ENCODE results near the gene ZNF423.
"Not testable (repeated sequence)": the region's sequence is repeated elsewhere in the genome, so short reads cannot be mapped to it uniquely, and the experiment has no call there.

Gene ZNF423

DNA sequence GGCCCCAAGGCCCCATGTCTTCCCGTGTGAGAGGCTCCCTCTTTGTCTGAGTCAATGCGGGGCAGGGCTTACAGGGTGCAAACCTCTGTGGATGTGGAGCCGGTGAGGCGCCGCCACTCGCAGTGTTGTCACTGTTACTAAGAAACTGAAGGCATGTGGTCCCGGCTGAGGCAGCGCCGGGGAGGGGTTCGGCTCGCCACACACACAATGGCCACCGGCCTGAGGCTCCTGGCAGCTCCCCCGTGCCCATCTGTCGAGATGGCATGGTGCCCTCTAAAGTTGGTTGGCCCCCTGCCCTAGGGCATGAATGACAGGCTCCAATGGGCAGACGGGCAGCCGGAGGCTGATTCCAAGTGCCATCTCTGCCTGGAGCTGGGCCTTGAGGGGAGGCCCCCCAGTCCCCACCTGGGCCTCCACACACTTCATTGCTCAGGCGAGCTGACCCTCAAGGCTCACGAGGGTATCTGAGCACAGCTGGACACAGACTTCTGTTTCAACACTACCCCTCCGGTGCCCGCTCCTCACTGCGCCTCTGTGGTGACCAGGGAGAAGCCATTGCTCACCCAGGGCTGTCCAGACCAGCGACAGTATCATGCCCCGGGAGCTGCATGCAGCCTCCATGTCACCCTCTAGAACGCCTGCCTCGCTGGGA lies 345.1 kb downstream of the ZNF423 start:
- DNase-seq (ENCODE audit: low spot score) = no peak

DNA sequence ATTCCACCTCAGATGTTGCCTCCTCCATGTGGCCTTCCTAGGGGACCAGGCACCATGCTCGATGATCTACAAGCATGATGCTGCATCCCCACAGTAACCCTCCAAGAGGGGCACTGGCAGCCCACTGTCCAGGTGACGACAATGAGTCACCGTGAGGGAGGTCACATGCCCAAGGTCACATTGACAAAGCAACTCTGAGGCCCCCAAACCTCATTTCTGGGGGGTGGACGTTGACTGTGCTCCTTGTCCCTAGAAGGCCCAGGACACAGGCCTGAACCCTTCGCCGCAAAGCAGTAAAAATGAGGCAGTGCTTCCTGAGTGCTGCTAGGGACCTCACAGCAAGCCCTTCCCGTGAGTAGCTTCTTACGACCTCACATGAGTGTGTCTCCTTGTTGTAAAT lies 345.8 kb downstream of the ZNF423 start:
- DNase-seq (ENCODE audit: low spot score) = no peak

DNA sequence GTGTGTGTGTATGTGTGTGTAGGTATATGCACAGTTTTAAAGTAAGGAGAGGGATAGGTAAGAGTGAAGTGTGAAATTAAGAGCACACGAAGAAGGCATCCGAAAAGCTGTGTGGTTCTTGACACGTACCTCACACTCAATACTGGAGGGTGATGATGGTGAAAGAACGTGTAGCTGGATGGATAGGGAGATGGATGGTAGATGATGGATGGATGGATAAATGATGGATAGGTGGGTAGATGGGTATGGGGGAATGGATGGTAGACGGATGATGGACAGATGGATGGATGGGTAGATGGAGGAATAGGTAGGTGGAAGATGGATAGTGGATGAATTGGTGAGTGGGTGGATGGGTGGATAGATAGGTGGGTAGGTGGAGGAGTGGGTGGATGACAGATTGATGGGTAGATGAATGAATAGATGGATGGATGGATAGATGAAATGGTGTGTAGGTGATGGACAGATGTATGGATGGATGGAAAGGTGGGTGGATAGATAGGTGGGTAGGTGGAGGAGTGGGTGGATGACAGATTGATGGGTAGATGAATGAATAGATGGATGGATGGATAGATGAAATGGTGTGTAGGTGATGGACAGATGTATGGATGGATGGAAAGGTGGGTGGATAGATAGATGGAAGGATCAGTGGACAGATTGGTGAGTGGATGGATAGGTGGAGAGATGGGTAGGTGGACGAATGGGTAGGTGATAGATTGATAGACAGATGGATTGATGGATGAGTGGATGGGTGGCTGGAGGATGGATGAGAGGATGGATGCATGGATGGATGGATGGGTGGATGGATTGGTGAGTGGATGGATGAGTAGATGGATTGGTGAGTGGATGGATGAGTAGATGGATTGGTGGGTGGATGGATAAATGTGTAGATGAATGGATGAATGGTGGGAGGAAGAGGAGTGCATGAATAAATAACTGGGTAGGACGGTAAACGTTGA lies 349.6 kb downstream of the ZNF423 start:
- DNase-seq (ENCODE audit: low spot score) = not testable (repeated sequence)

DNA sequence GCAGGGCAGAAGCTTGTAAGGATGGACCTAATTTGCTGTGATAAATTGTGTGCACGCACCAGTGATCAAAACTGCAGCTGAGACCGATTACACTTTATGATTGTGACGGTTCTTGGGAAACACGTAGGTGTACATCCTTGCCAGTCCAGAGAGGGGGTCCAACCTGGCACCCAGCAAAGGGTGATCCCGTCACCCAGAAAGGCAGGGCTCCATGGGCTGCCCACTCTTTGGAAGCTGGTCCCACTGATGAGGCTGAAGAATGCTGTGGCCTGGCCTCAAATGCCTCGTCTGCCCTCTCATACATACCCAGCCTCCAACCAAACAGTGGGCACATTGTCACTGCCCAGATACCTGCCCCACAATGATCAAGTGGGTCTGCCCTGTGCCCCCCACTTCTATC lies 350.4 kb downstream of the ZNF423 start:
- DNase-seq (ENCODE audit: low spot score) = no peak

DNA sequence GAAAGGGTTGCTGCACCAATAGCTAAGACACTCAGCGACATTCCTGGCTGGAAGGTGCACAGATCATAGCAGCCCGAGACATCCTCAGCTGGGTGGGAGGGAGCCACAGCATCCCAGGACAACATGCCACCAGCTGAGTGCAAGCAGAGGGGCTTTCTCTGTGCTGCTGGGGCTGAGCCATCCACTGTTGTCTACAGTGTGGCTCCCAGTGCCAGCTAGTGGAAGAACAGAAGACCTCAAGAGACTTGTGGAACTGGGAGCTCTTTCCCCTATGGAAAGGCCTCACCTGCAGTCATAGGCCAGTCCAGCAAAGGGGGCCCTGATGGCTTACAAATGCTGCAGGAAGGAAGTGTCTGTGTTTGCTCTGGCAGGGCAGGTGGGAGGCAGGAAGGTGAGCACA lies 351.3 kb downstream of the ZNF423 start:
- DNase-seq (ENCODE audit: low spot score) = no peak

DNA sequence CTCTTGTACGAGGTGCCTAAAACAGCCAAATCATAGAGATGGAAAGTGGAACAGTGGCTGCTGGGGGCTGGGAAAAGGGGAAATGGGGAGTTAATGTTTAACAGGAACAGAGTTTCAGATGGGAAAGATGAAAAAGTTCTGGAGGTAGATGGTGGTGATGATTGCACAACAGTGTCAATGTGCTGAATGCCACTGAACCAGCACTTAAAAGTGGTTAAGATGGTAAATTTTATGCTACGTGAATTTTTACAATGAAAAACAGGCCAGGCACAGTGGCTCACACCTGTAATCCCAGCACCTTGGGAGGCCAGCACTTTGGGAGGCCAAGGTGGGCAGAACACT lies 351.9 kb downstream of the ZNF423 start:
- DNase-seq (ENCODE audit: low spot score) = no peak

DNA sequence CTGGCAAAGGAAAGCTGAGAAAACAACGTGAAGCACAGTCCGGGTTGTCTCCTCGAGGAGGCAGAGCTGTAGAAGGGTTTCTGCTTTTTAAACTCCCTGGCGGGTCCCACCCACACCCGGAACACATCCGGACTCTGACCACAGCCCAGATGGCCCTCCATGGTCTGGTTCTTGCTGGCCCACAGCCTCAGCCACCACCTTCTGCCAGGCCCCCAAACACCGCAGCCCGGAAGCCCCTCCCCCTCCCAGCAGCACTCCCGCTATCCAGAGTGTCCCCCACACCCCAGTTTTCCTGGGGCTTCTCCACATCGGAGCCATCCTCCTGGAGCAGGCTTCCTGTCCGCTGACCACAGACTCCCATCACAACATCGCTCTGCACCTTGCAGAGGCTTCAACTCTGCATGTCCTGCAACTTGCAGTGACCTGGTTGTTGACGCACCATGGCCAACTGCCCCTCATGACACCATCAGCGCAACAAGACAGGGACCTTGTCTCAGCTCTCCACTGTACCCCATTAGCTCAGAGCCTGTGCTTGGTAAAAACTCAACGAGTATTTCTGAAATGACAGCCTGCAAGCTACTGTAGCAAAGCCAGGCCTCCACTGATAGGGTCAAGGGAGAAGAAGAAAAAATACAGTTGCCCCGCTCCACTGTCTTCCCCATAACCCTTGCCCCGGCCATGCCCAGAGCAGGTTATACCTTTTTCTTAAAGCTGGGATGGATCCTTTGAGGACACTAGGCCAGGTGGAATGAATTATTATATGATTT lies 352.5 kb downstream of the ZNF423 start:
- DNase-seq (ENCODE audit: low spot score) = no peak

DNA sequence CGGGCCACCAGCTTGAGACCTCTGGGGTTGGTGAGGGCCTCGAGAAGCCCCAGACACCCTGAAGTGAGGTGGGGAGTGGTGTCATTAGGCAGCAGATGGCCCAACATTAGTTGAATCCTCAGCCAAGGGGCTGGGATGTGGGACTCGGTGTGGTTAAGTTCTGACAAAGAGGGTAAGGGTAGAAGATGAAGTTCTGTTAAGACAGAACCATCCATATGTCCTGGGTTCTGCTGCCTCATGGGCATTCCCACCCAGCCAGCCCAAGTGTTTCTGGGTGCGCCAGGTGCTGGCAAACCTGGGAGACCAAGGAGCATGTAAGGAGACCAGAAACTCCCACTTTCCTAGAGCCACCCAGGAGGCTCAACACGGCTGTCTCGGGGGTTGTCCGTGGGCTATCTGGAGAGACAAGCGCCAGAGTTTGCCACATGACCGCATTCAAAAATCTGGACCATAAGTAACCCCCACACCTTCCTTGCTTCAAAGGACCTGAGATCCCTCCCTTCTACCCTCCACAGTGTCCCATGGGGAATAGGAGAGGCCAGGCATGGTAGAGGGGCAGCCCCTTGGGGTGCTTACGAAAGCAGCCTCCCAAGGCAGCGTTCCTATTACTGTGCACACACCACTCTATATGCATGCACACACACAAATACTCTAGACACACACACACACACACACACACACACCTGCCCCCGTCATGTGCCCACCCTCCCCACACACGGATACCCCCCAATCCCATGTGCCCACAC lies 353.6 kb downstream of the ZNF423 start:
- no peak for DNase-seq (ENCODE audit: low spot score)

DNA sequence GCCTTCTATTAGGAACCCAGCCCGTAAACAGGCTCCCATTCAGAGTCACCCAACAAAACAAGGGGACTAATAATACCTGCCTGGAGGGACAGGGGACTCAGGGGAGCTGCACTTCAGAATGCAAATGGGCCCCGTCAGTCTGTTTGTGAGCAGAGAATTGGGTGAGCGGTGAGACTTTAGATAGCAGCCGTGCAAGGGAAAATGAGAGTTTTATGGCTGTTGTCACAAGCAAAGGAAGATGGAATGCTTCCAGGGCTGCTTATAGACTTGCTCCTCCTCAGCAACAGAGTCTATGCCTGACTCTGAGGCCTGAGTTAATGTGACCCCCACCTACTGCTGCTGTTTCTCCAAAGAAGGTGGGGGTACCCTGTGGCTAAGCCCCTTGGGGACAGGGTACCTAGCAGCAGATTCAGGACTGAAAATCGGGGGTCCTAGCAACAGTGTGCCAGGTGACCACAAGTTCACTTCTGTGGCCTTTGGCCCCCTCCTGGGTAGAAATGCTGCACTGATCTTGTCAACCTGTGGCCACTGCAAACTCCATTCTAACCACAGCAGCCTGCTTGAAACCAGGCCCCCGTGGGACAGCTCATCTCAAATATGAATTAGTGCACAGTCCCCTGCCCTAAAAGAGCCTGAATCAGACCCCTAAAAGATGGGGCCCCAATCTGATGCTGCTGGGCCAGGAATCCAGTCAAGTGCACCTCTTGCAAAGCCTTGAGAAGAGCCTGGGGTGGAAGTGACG lies 355.9 kb downstream of the ZNF423 start:
- no peak for DNase-seq (ENCODE audit: low spot score)

DNA sequence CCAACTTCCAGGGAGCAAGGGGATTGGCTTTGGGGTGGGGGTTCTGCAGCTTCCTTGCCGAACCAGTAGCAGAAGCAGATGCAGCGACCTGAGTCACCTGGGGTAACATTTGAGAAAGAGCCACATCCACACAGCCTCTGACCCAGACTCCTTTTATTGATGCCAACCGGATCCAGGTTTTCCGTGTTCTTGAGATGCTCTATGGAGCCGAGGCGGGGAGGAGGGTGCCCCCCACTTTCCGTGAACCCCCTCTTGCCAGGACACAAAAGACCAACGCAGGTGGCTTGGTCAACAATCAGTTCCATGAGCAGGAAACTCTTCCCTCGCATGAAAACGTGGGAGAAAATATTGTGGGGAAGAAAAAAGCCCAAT lies 356.5 kb downstream of the ZNF423 start:
- no peak for DNase-seq (ENCODE audit: low spot score)

DNA sequence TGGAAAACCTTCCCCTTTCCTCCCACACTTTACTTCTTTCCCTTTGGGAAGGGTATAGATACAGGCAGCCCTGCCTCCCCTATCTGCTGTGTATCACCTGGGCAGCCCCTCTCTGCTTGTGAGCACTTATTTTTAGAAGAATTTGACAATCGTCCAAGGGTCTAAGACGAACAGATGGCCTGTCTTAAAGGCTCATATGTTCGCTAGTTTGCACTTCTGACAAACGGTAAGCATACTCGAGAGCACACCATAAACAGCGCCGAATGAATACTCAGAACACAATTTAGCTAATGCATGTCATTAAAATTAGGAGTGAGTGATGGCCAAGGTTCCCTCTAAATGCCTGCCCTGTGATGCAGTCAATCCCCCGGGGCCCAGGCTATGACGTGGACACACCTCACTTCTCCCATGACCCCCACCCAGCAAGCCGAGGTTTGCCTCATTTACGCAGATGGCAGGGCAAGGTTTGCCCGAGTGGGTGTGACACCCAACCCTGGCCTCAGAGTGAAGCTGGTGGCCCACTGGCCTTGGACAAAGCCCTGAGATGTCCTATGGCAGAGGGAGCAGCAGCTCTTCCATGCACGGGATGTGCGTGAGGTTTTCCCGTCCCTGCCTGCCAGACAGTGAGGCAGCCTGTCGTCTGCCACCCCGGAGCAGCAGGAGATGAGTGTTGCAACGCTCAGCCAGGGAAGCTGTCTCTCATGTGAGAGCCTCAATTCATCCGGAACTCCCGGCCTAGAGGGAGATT lies 357.1 kb downstream of the ZNF423 start:
- DNase-seq (ENCODE audit: low spot score) = no peak

DNA sequence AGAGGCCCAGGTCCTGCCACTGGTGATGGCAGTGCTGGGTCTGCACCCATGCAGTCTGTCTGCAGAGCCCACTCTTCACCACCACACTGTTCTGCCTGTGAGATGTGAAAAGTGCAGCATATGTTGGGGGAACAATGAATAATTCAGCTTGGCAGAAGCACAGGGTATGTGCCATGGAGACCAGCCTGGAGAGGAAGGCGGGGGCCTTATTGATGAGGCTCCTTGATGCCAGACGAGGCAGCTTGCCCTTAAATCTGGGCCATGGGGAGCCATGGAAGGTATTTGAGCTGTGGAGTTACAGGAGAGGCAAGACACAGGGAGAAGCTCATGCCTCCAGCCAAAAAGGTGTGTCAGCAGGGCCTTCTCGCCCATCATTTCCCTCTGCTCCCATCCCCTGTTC lies 357.6 kb downstream of the ZNF423 start:
- DNase-seq (ENCODE audit: low spot score) = no peak

DNA sequence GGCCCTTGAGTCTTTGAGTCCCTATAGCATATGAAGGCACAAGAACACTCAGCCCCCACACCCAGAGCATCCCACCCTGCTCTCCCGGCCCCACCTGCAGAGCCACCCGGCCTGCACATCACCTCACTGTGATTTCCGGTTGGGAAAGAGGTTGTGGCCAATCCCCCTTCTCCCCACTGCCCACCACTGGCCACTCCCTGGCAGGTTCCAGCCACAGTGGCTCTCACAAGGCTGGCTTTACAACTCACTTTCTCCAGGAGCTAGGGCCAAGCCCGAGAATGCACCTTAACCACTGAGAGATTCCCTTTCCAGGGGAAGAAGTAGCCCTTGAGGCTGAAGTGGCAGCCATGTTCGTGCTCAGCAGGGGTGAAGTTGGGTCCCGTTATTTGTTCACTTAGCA lies 358.4 kb downstream of the ZNF423 start:
- no peak for DNase-seq (ENCODE audit: low spot score)

DNA sequence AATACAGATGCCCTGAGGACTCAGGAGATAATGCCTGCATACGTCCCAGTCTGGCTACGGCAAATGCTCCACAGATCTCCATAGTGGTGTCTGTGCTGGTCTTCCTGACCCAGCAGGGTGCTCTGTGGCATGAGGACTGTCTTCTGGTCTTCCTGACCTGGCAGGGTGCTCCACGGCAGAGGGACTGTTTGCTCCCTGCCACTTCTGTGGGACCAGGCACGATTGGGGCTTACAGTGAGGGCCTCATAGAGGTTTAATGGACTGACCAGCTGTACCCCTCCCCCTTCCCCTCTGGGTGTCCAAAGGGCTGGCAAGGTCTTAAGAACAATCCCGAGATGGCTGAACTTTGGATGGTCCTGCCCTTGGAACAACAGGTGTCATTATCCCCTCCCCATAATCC lies 359.3 kb downstream of the ZNF423 start:
- DNase-seq (ENCODE audit: low spot score) = no peak

DNA sequence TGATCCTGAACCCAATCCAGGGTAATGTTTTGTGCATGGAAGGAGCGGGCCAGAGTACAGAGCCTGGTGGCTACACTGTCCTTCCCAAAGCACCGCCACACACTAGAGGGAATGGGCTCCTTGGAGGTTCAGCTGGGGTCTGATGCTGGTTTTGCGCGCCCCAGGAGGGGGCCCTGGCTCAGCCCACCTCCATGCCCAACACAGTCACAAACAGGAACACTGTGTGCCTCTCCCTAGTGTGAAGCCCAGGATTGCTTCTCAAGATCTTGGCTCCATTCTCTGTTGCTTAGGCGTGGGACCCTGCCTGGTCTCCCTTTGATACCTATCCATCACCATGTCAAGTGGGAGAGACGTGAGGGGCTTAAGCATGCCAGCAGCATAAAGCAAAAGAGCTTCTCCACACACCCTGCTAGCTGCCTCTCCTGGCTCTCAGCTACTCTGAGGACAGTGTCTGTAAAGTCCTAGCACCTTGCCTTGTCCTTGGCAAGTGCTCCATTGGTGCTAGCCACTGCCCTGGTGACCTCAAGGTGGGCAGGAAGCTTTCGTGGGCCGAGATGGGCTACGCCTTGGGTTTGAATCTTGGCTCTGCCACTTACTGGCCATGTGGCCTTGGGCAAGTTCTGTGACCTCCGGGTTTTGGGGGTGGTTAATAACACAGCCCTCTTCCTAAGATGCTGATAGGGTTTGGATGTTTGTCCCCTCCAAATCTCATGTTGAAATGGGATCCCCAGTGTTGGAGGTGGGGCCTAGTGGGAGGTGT lies 360.1 kb downstream of the ZNF423 start:
- no peak for DNase-seq (ENCODE audit: low spot score)

DNA sequence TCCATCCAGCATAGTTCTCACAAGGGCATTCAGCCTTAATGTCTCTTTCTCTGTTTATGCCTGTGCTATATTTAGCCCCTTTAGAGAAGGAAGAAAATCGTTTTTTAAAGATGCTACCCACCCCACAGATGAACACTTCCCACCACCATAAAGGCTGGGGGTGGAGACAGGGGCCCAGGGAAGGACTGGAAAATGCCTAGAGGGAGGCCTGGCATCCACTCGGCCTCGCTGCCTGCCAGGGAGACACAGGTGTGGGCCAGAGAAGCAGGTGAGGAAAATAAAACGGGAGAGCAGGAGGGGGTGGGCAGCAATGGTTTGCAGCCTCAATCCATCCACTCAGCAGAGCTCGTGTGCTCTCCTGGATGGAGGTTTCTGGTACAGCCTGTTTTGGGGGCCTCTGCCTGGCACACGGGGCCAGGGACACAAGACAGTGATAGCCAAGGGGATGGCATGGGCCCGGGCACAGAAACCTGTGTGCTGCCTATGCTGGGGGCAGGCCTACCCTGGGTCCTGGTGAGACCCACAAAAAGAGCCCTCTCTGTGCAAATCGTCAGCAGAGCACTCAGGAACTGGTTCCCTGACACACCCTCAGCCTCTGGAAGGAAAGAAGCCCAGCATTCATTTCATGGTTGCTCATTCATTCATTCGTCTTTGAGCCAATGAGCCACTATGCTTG lies 360.9 kb downstream of the ZNF423 start:
- DNase-seq (ENCODE audit: low spot score) = no peak

DNA sequence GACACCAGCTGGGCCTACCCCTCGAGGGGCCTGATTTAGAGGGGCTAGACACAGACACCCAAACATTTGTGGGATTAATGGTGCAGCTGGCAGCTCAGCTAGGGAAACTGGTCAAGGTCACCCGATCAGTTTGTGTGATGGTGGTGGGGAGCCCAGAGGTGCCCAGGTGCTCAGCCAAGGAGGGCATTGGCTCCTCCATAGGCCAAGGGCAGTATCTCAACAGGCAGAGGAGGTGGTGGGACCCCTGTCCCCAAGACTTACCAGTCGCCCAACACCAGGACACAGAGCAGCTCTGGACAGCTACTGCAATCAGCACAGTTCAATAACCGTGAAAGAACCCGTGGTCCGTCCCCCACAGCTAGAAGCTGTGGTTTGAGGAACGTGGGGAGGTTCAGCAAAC lies 361.4 kb downstream of the ZNF423 start:
- DNase-seq (ENCODE audit: low spot score) = no peak

DNA sequence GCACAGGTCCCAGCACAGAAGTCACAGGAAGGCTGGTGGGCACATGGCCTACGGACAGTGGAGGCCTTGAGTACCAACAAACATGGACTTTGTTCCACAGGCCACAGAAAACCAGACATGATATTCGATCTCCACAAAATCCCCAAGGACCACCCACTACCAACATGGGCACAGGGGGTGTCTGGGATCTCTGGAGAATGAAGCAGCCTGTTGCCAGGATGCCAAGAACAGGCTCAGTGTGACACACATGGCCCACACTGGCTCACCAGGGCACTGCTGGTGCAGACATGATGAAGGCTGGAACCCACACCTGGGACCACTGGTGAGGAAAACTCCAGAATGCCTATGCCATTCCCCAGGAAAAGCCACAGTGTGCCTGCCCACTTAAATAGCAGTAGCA lies 362.1 kb downstream of the ZNF423 start:
- no peak for DNase-seq (ENCODE audit: low spot score)

DNA sequence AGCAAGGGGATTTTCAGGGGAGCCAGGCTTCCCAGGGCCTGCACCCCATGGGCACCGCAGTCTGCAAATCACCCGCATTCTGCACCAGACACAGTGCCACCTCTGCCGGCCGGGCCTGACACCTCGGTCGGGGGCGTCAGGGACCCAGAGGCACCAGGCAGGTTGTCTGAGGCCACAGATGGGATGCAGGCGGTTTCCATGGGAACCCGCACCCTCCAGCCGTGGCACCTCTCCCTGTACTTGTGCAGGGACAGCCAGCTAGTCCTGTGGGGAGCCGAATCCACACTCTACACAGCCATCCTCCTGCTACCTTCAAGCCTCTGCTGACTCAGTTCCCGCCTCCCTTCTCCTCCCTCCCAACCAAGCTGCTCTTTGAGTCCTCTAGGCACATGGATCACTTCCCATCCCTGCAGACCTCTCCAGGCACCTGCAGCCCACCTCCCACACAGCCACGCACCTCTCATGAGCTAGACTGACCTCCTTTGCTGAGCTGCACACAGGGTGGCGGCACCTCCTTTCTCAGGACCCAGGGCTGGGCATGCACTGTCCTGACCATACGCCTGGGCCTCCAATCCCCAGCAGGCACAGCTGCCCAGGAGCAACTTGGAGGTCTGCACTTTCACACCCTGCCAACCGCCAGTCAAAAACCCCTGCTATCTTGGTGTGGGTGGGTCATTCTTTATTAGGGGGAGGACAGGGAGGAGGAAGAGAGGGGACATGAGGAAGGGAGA lies 362.9 kb downstream of the ZNF423 start:
- no peak for DNase-seq (ENCODE audit: low spot score)
